ENCODE data around the gene SSR4.

Gene SSR4

DNA sequence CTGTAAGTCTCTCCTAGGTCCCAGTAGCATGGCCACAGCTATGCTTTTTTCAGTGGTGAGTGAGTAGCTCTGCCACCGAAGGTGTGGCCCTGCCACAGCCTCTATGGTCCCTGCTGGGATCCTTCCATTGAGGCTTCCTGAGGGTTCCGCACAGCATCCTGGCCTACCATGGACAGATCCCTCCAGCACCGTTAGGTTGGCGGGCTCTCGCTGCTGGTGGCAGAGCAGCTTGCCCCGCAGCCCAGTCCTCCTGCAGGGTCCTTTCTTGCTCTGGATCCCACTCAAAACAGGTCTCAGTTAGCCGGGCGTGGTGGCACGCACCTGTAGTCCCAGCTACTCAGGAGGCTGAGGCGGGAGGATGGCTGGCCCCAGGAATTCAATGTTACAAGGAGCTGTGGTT lies 38.3 kb downstream of the SSR4 start:
- DNase-seq: no peak

- no peak for DNase-seq
Measured at GRCh38 chrX:153836921-153837320, 42.5 kb downstream of the SSR4 start.

GRCh38 chrX:153844509-153845082 lies 50.1 kb downstream of the SSR4 start:
- DNase-seq: no peak

- DNase-seq: no peak
Measured at GRCh38 chrX:153845195-153845594, 50.7 kb downstream of the SSR4 start.

DNA sequence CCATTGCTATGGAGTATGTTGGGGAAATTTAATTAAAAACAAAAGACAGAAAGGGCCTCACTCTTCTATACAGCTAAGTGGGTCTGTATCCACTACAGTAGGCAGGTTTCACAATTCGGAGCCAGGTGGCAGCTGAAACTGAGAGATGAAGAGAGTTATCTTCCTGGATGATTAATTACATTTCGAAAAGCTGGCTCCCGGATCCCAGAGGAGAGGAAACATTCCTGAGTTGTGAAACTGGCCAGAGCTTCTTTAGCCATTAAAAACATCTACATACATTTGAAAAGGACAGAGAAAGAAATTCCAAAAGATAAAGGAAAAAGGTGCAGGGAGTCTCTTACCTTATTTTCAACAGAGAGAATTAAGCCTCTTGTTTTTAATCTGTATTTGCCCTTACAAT lies 51.4 kb downstream of the SSR4 start:
- no peak for DNase-seq
